GM12892 (cell line): ENCODE data around the gene JCHAIN.

Experiments used
- POLR2A ChIP-seq: IDR thresholded peaks from 2 replicates; pipeline ENCODE4 v1.6.1; 2011; ENCODE audit warnings: low read depth, low read length, control low read depth
- POLR2AphosphoS5 ChIP-seq: IDR thresholded peaks from 2 replicates; pipeline ENCODE4 v1.6.1; 2011; ENCODE audit warnings: low read depth, low read length, control low read depth
- TAF1 ChIP-seq: IDR thresholded peaks from 2 replicates; pipeline ENCODE4 v1.6.1; 2011; ENCODE audit warnings: low read depth, mild to moderate bottlenecking, control low read depth, low read length, borderline replicate concordance

- TF ChIP-seq POLR2A (no peak), POLR2AphosphoS5 (no peak), TAF1 (no peak)
Observed at GRCh38 chr4:70629469-70630090, 36.7 kb downstream of the JCHAIN start.
